ENCODE results near the gene ASNSD1.

The ASNSD1 gene

GRCh38 chr2:189661148-189661956 lies at the start of gene ASNSD1:
Gene ASNSD1 (plus strand): TSS chr2:189661459. CDS start chr2:189666133, 4,674 bp downstream.
- DNase-seq = peak; percentile 100

- DNase-seq = no peak
Measured at GRCh38 chr2:189613077-189613636, 48.1 kb upstream of the ASNSD1 start.

GRCh38 chr2:189613650-189614420 lies 47.4 kb upstream of the ASNSD1 start:
- no peak for DNase-seq

GRCh38 chr2:189614585-189614984 lies 46.7 kb upstream of the ASNSD1 start:
- no peak for DNase-seq

GRCh38 chr2:189618197-189618596 lies 43.1 kb upstream of the ASNSD1 start:
- DNase-seq = no peak

GRCh38 chr2:189621781-189622180 lies 39.5 kb upstream of the ASNSD1 start:
- no peak for DNase-seq

GRCh38 chr2:189623049-189623448 lies 38.2 kb upstream of the ASNSD1 start:
- no peak for DNase-seq

- DNase-seq = no peak
Measured at GRCh38 chr2:189624648-189625355, 36.5 kb upstream of the ASNSD1 start.

GRCh38 chr2:189625636-189626035 lies 35.6 kb upstream of the ASNSD1 start:
- DNase-seq = no peak

- no peak for DNase-seq
Measured at GRCh38 chr2:189627789-189628188, 33.5 kb upstream of the ASNSD1 start.

- no peak for DNase-seq
Measured at GRCh38 chr2:189628817-189629530, 32.3 kb upstream of the ASNSD1 start.

- no peak for DNase-seq
Measured at GRCh38 chr2:189629531-189630453, 31.5 kb upstream of the ASNSD1 start.

- DNase-seq = no peak
Measured at GRCh38 chr2:189631849-189632248, 29.4 kb upstream of the ASNSD1 start.

- no peak for DNase-seq
Measured at GRCh38 chr2:189633392-189633811, 27.9 kb upstream of the ASNSD1 start.

GRCh38 chr2:189635353-189635752 lies 25.9 kb upstream of the ASNSD1 start:
- no peak for DNase-seq

GRCh38 chr2:189638301-189639006 lies 22.8 kb upstream of the ASNSD1 start:
- DNase-seq = no peak

GRCh38 chr2:189639007-189639609 lies 22.2 kb upstream of the ASNSD1 start:
- no peak for DNase-seq

GRCh38 chr2:189641002-189641401 lies 20.3 kb upstream of the ASNSD1 start:
- no peak for DNase-seq

GRCh38 chr2:189641590-189641989 lies 19.7 kb upstream of the ASNSD1 start:
- DNase-seq = no peak

- DNase-seq = no peak
Measured at GRCh38 chr2:189646521-189646920, 14.7 kb upstream of the ASNSD1 start.
